PFSK-1 (cell line): Measurements from ENCODE around the gene GRAMD2B.

ENCODE experiments used
- POLR2AphosphoS5 ChIP-seq: IDR thresholded peaks from 2 replicates; pipeline ENCODE4 v1.6.1; 2012; ENCODE audit warnings: low read depth, mild to moderate bottlenecking, control low read depth, low read length, moderate library complexity
- SIN3A ChIP-seq: IDR thresholded peaks from 2 replicates; pipeline ENCODE4 v1.6.1; 2012; ENCODE audit warnings: mild to moderate bottlenecking, low read length, moderate library complexity, borderline replicate concordance; ENCODE audit not compliant: insufficient read depth
- TAF1 ChIP-seq: IDR thresholded peaks from 2 replicates; pipeline ENCODE4 v1.6.1; 2012; ENCODE audit warnings: low read length, control low read depth, borderline replicate concordance; ENCODE audit not compliant: insufficient read depth

DNA sequence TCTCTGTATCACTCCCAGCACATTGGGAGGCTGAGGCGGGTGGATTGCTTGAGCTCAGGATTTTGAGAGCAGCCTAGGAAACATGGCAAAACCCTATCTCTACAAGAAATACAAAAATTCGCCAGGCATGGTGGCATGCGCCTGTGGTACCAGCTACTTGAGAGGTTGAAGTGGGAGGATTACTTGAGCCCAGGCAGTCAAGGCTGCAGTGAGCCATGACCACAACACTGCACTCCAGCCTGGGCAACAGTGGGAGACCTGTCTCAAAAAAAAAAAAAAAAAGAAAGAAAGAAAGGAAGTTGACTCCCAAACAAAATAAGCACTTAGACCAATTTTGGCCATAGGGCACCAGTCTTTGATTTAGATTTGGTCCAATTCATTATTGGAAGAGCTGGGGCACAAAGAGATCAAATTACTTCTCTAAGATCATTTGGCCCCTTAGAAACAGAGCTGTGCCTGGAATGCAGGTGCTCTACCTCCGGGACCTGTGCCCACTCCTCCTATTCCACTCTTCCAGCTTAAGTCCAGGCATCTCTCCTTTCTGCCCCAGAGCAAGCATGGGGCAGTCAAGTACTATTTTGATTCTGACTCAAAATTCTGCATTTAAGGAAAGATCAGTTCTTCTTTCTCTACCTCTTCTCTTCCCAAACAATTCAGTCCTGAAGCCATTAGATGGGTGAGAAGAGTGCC lies 112.8 kb downstream of the GRAMD2B start:
- no peak for TF ChIP-seq POLR2AphosphoS5
- TF ChIP-seq SIN3A, result no peak
- no peak for TF ChIP-seq TAF1
